ENCODE measurements around the gene HAL. TPM values are rescaled to one million over a fixed set of nuclear protein-coding genes. Genes with fewer than 3 reads are reported as not detected.

HAL gene
- total RNA-seq, 1 experiment from 2014 or later, result 1.8 TPM

DNA sequence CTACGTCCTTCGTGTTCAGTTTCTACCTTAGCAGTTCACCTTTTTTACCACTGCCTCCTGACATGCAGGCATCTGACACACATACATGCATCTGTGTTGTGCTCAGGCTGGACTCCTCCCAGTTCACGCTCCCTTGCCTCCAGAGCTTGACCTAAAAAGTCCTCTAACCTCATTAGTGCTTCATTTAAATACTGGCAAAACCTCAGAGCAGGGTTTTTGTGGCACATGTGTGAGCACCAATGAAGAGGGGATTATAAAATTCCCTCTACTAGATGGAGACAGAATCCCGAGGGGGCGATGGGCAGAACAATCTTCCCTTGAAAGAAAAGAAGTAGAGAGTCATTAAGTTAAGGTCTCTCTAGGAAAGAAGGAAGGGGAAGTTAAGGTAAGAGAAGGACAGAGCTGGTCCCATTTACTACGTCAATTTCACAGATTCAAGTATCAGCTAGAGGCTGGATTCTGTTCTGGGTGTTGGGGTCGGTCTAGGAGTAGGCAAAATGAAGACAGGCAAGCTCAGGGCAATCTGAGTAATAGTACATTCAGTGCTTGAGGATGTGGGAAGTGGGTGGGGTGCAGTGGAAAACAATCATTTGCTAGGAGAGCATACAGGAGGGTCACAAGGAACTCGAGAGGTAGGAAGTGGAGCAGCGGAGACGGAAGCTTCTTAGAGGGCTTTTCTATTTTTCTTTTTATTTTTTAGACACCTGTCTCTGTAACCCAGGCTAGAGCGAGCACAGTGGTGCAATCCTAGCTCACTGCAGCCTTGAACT lies 7.5 kb downstream of the HAL start (continued):
- TF ChIP-seq, protein P1, sequence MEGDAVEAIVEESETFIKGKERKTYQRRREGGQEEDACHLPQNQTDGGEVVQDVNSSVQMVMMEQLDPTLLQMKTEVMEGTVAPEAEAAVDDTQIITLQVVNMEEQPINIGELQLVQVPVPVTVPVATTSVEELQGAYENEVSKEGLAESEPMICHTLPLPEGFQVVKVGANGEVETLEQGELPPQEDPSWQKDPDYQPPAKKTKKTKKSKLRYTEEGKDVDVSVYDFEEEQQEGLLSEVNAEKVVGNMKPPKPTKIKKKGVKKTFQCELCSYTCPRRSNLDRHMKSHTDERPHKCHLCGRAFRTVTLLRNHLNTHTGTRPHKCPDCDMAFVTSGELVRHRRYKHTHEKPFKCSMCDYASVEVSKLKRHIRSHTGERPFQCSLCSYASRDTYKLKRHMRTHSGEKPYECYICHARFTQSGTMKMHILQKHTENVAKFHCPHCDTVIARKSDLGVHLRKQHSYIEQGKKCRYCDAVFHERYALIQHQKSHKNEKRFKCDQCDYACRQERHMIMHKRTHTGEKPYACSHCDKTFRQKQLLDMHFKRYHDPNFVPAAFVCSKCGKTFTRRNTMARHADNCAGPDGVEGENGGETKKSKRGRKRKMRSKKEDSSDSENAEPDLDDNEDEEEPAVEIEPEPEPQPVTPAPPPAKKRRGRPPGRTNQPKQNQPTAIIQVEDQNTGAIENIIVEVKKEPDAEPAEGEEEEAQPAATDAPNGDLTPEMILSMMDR (IDR thresholded peaks at IDR 0.05 in 2 of 3, conservative IDR thresholded peaks at IDR 0.05 in 1 of 3; ENCODE audit: borderline replicate concordance in 1 of 3, insufficient read depth in 1 of 3, low read depth in 2 of 3, low read length in 2 of 3), result no peak
- TF ChIP-seq TCF7L2 (IDR thresholded peaks at IDR 0.05; ENCODE audit: borderline replicate concordance, extremely low read depth, insufficient read depth, insufficient read length), result no peak
- TF ChIP-seq CBX3 (IDR thresholded peaks at IDR 0.05; ENCODE audit: low read depth), result no peak

DNA sequence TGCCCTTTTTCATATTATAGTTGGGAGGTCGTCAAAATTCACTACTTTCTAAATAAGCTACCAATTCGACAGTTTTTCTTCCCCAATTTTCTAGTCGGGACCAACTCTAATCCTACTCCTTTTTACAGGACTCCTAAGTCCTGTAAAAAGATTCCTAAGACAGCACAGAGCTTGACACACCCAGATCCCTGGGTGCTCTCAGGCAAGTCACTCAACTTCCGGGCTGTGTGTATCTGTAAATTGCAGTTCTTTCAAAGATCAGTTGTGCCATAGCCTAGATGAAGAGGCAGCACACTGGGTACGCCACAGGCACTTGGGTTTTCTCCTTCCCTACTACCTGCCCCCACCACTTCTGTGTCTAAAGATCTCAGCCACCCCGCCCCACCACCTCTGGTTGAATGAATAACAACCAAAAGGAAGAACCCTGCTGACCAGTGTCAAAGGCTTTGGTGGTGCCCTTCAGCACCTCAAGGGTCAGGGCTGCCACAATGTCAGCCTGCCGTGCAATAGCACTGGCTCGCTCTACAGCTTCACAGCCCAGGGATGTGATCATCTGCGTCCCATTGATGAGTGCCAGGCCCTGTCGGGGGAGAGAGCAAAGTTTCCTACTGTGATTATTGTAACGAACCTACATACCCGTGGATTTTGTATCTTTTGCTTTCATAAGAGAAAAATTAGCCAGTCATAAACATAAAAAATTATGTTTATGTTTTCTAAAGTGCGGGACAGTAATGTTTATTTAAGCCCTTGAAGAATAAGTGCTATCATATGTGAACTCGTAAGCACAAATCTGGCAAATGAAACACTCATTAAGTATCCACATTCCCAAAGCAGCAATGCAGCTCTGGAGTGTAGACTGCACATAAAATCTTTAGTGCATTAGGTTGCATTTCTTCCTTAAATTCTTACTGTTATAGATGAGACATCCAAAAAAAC lies 9.2 kb downstream of the HAL start:
- no peaks in the 10 kb centered on the region for H3K9me2 ChIP-seq (ENCODE audit: insufficient read depth)
- no peaks in the 10 kb centered on the region for H3K79me2 ChIP-seq (ENCODE audit: insufficient read depth, low read length)
- DNase-seq (ENCODE audit: low read depth, low spot score) (no peak), ATAC-seq (no peak)
- H3K27ac ChIP-seq (ENCODE audit: low read depth, low read length), result no peak overlapping the region
- no peak overlapping the region for H3K4me3 ChIP-seq (replicated peaks in 1 of 2; ENCODE audit: low read depth in 1 of 2, low read length in 2 of 2)
- no peaks in the 10 kb centered on the region for H3K27me3 ChIP-seq (ENCODE audit: insufficient read depth, low read length)
- no TSS peak for BruUV-seq (replicated peaks)
- POLR2A ChIA-PET, result no interaction called here
- H2AFZ ChIP-seq (ENCODE audit: low read depth, low read length, poor library complexity, severe bottlenecking), result no peak overlapping the region
- RAD21 ChIA-PET (ENCODE audit: low non-redundant PET in 1 of 2, low total read pairs in 2 of 2, uncharacterized antibody in 2 of 2, unreplicated experiment in 2 of 2), result no interaction called here
- no peaks in the 10 kb centered on the region for H3K9me3 ChIP-seq (ENCODE audit: control insufficient read depth in 1 of 2, insufficient read depth in 1 of 2, low read depth in 1 of 2, low read length in 2 of 2)
- H3K36me3 ChIP-seq (ENCODE audit: control insufficient read depth in 1 of 2, insufficient read depth in 2 of 2, low read length in 2 of 2), result no peaks in the 10 kb centered on the region
- H3K4me2 ChIP-seq (ENCODE audit: low read length), result no peak overlapping the region
- CTCF ChIA-PET, result no interaction called here
- no peaks in the 10 kb centered on the region for H3K4me1 ChIP-seq (ENCODE audit: control insufficient read depth in 1 of 2, insufficient read depth in 2 of 2, low read length in 2 of 2)
- no peaks in the 10 kb centered on the region for H4K20me1 ChIP-seq (ENCODE audit: insufficient read depth)
- intact Hi-C loops (cut with micrococcal nuclease), result no loop called here
- no peak overlapping the region for H3K9ac ChIP-seq (ENCODE audit: low read length)
- TF ChIP-seq, protein P1 (IDR thresholded peaks at IDR 0.05 in 2 of 3, conservative IDR thresholded peaks at IDR 0.05 in 1 of 3; ENCODE audit: borderline replicate concordance in 1 of 3, insufficient read depth in 1 of 3, low read depth in 2 of 3, low read length in 2 of 3), result no peak
- TF ChIP-seq CBX3 (IDR thresholded peaks at IDR 0.05; ENCODE audit: low read depth) (no peak), RAD21 (IDR thresholded peaks at IDR 0.05; ENCODE audit: low read depth) (no peak), EZH2phosphoT487 (IDR thresholded peaks at IDR 0.05; ENCODE audit: borderline replicate concordance) (no peak), ZFX (IDR thresholded peaks at IDR 0.05) (no peak), ZNF274 (IDR thresholded peaks at IDR 0.05; ENCODE audit: low read depth, low read length) (no peak), EZH2 (IDR thresholded peaks at IDR 0.05) (no peak), EGR1 (IDR thresholded peaks at IDR 0.05; ENCODE audit: low read depth) (no peak), SP1 (IDR thresholded peaks at IDR 0.05; ENCODE audit: low read depth) (no peak), YY1 (IDR thresholded peaks at IDR 0.05; ENCODE audit: extremely low read depth, insufficient replicate concordance, low read depth, low read length) (no peak), SRF (IDR thresholded peaks at IDR 0.05; ENCODE audit: low read depth) (no peak), SIN3A (IDR thresholded peaks at IDR 0.05; ENCODE audit: low read depth) (no peak)
- TF ChIP-seq, protein P2, sequence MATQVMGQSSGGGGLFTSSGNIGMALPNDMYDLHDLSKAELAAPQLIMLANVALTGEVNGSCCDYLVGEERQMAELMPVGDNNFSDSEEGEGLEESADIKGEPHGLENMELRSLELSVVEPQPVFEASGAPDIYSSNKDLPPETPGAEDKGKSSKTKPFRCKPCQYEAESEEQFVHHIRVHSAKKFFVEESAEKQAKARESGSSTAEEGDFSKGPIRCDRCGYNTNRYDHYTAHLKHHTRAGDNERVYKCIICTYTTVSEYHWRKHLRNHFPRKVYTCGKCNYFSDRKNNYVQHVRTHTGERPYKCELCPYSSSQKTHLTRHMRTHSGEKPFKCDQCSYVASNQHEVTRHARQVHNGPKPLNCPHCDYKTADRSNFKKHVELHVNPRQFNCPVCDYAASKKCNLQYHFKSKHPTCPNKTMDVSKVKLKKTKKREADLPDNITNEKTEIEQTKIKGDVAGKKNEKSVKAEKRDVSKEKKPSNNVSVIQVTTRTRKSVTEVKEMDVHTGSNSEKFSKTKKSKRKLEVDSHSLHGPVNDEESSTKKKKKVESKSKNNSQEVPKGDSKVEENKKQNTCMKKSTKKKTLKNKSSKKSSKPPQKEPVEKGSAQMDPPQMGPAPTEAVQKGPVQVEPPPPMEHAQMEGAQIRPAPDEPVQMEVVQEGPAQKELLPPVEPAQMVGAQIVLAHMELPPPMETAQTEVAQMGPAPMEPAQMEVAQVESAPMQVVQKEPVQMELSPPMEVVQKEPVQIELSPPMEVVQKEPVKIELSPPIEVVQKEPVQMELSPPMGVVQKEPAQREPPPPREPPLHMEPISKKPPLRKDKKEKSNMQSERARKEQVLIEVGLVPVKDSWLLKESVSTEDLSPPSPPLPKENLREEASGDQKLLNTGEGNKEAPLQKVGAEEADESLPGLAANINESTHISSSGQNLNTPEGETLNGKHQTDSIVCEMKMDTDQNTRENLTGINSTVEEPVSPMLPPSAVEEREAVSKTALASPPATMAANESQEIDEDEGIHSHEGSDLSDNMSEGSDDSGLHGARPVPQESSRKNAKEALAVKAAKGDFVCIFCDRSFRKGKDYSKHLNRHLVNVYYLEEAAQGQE (IDR thresholded peaks at IDR 0.05; ENCODE audit: low read depth), result no peak
